ENCODE results near the gene PPM1G. TPM values are rescaled to one million over a fixed set of nuclear protein-coding genes. Genes with fewer than 3 reads are reported as not detected.
A peak's percentile ranks its signal among the peaks of the same experiment; 100 is the strongest.

PPM1G gene
- total RNA-seq, result 157 and 163 TPM in 2 replicates
- long read RNA-seq, transcript PPM1G-201 (10 exons, 2,311 nt), result major isoform, 149 of 187 reads
- long read RNA-seq, partial matches to known transcripts, result 26 of 187 reads
- long read RNA-seq, other reads (novel, unspliced or antisense), result 12 of 187 reads

GRCh38 chr2:27409321-27410073 is at the start of gene PPM1G:
Gene PPM1G, minus strand, starts transcription at chr2:27409591. Its CDS starts 169 bp downstream, at chr2:27409422.
- H3K4me1 Mint-ChIP-seq, result peaks cover 36% of the 10 kb centered on the region
- H3K27me3 Mint-ChIP-seq (ENCODE audit: low read depth), result peaks cover 4% of the 10 kb centered on the region
- peak within 1 kb of the TSS; percentile 92 for H3K27ac Mint-ChIP-seq (ENCODE audit: unreplicated experiment)
- peaks cover 3% of the 10 kb centered on the region for H3K36me3 Mint-ChIP-seq (ENCODE audit: low read depth)
- peak; percentile 97 for DNase-seq (ENCODE audit: low read depth, low spot score)
- no peak for TF ChIP-seq CTCF (conservative IDR thresholded peaks at IDR 0.05)
- peak within 1 kb of the TSS; percentile 96 for H3K4me3 Mint-ChIP-seq
- H3K9me3 Mint-ChIP-seq, result peaks cover 6% of the 10 kb centered on the region

GRCh38 chr2:27453968-27454367 is 44.6 kb upstream of the PPM1G start:
- DNase-seq (ENCODE audit: low read depth, low spot score), result no peak
- no peak overlapping the region for H3K27ac Mint-ChIP-seq (ENCODE audit: unreplicated experiment)
- TF ChIP-seq CTCF (conservative IDR thresholded peaks at IDR 0.05), result no peak
- no peaks in the 10 kb centered on the region for H3K9me3 Mint-ChIP-seq
- no peak overlapping the region for H3K4me3 Mint-ChIP-seq
- peaks cover 4% of the 10 kb centered on the region for H3K36me3 Mint-ChIP-seq (ENCODE audit: low read depth)
- H3K27me3 Mint-ChIP-seq (ENCODE audit: low read depth), result no peaks in the 10 kb centered on the region
- H3K4me1 Mint-ChIP-seq, result no peaks in the 10 kb centered on the region

GRCh38 chr2:27451095-27451494 is 41.7 kb upstream of the PPM1G start:
- Mint-ChIP-seq H3K9me3 (no peaks in the 10 kb centered on the region), H3K4me1 (no peaks in the 10 kb centered on the region), H3K36me3 (ENCODE audit: low read depth) (peaks cover 8% of the 10 kb centered on the region), H3K27me3 (ENCODE audit: low read depth) (no peaks in the 10 kb centered on the region), H3K27ac (ENCODE audit: unreplicated experiment) (no peak overlapping the region), H3K4me3 (no peak overlapping the region)
- DNase-seq (ENCODE audit: low read depth, low spot score), result no peak
- no peak for TF ChIP-seq CTCF (conservative IDR thresholded peaks at IDR 0.05)

- H3K27me3 Mint-ChIP-seq (ENCODE audit: low read depth), result no peaks in the 10 kb centered on the region
- no peaks in the 10 kb centered on the region for H3K9me3 Mint-ChIP-seq
- H3K27ac Mint-ChIP-seq (ENCODE audit: unreplicated experiment), result no peak overlapping the region
- H3K4me1 Mint-ChIP-seq, result no peaks in the 10 kb centered on the region
- no peak overlapping the region for H3K4me3 Mint-ChIP-seq
- no peak for DNase-seq (ENCODE audit: low read depth, low spot score)
- no peak for TF ChIP-seq CTCF (conservative IDR thresholded peaks at IDR 0.05)
- peaks cover 8% of the 10 kb centered on the region for H3K36me3 Mint-ChIP-seq (ENCODE audit: low read depth)
These were observed 39.0 kb upstream of the PPM1G start for GRCh38 chr2:27448381-27448780.

- Mint-ChIP-seq H3K27me3 (ENCODE audit: low read depth) (no peaks in the 10 kb centered on the region), H3K27ac (ENCODE audit: unreplicated experiment) (no peak overlapping the region), H3K4me1 (no peaks in the 10 kb centered on the region), H3K4me3 (no peak overlapping the region), H3K36me3 (ENCODE audit: low read depth) (peaks cover 20% of the 10 kb centered on the region), H3K9me3 (no peaks in the 10 kb centered on the region)
- no peak for DNase-seq (ENCODE audit: low read depth, low spot score)
- TF ChIP-seq CTCF (conservative IDR thresholded peaks at IDR 0.05), result no peak
These were observed 36.7 kb upstream of the PPM1G start for GRCh38 chr2:27446057-27446456.
